H1 (cell line): ENCODE data around the gene KIF26B. TPM values are rescaled to one million over a fixed set of nuclear protein-coding genes. Genes with fewer than 3 reads are reported as not detected.

ENCODE experiments used
- BRCA1 ChIP-seq: IDR thresholded peaks from 2 replicates; pipeline ENCODE4 v1.6.1; 2012; ENCODE audit warnings: low read depth, low read length, improper control_type of control experiment
- JUN ChIP-seq: IDR thresholded peaks from 2 replicates; pipeline ENCODE4 v1.6.1; 2011; ENCODE audit warnings: low read depth, mild to moderate bottlenecking, improper control_type of control experiment, low read length
- PHF8 ChIP-seq: fragments of 200-600 bp; sonication (generic); conservative IDR thresholded peaks from 2 replicates; pipeline ENCODE4 v1.7.1; 2012; ENCODE audit warnings: low read depth, mild to moderate bottlenecking, inconsistent platforms, low read length, moderate library complexity
- polyA plus RNA-seq, 7 experiments: library from polyadenylated mRNA; depleted of rRNA in 3 of 7; stranded (reverse) in 5 of 7; unstranded in 2 of 7; fragments of >200 nt in 5 of 7; fragments of 200-250 nt in 2 of 7; gene quantifications; 1 replicate in 5 of 7; 2 replicates in 1 of 7; 4 replicates in 1 of 7; pipeline versions ENCODE4 v1.2.1 to v1.2.3, GENCODE V29; 2011 to 2013; ENCODE audit warnings: missing spikeins in 2 of 7, mixed read lengths in 2 of 7
- total RNA-seq: library from RNA; stranded (reverse); fragmentation: NEBNext Ultra II Directional; extraction: Animal tissue kit (Norgen Biotek cat#: 25700); gene quantifications from 2 replicates; pipeline ENCODE4 v1.2.1, GENCODE V29; 2021

KIF26B gene
- total and polyA plus RNA-seq, 2 of the 8 experiments (the other 6 are each of a cell fraction or from before 2014, with no cell fraction given), result 0.06 to 0.28 TPM

DNA sequence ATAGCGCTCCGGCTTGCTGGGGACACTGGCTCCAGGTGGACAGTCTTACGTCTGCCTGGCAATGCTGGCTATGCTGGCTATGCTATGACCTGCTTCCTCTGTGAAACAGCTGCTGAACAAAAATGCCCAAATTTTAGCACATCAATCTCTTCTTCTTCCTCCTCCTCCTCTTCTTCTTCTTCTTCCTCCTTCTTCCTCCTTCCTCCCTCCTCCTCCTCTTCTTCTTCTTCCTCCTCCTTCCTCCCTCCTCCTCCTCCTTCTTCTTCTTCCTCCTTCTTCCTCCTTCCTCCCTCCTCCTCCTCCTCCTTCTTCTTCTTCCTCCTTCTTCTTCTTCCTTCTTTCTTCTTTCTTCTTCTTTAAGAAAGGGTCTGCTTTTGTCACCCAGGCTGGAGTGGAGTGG lies 401.3 kb downstream of the KIF26B start (continued):
- TF ChIP-seq BRCA1, result no peak
- no peak for TF ChIP-seq PHF8
- TF ChIP-seq JUN, result no peak
- TF ChIP-seq, all 59 proteins: peak for 0
